NCI-H82 treated with DMSO at 0.1 percent for 48 hours (cell line): ENCODE measurements around the gene CIZ1.

Source experiments
- DNase-seq: peaks from one replicate; lab custom pipeline; 2025; ENCODE audit not compliant: unreplicated experiment; lab: John Stamatoyannopoulos, UW

CIZ1 gene

GRCh38 chr9:128127990-128128835, 63.2 kb downstream of the CIZ1 start:
- peak; percentile 81 for DNase-seq

GRCh38 chr9:128127568-128127989, 63.8 kb downstream of the CIZ1 start, which contains the start of gene PTGES2:
PTGES2 (minus strand) TSS chr9:128127729; CDS start chr9:128127717, 12 bp downstream.
- no peak for DNase-seq

GRCh38 chr9:128125580-128126354, 65.6 kb downstream of the CIZ1 start:
- no peak for DNase-seq

GRCh38 chr9:128124873-128125579, 66.3 kb downstream of the CIZ1 start:
- DNase-seq, result peak; percentile 19

- DNase-seq, result no peak
Observed at GRCh38 chr9:128124451-128124850, 66.9 kb downstream of the CIZ1 start.

- DNase-seq, result no peak
Observed at GRCh38 chr9:128123451-128124080, 67.8 kb downstream of the CIZ1 start.

GRCh38 chr9:128122809-128123175, 68.6 kb downstream of the CIZ1 start:
- DNase-seq, result no peak

- no peak for DNase-seq
Observed at GRCh38 chr9:128121924-128122808, 69.2 kb downstream of the CIZ1 start.

- no peak for DNase-seq
Observed at GRCh38 chr9:128121466-128121810, 69.9 kb downstream of the CIZ1 start.

- DNase-seq, result no peak
Observed at GRCh38 chr9:128120741-128121465, 70.5 kb downstream of the CIZ1 start.

- no peak for DNase-seq
Observed at GRCh38 chr9:128120061-128120740, 71.2 kb downstream of the CIZ1 start.

GRCh38 chr9:128118971-128119665, 72.3 kb downstream of the CIZ1 start:
- no peak for DNase-seq

GRCh38 chr9:128118472-128118857, 72.9 kb downstream of the CIZ1 start:
- DNase-seq, result no peak

GRCh38 chr9:128117613-128118471, 73.5 kb downstream of the CIZ1 start:
- peak; percentile 56 for DNase-seq

GRCh38 chr9:128116104-128117083, 75.0 kb downstream of the CIZ1 start:
- no peak for DNase-seq
